GM21515 (cell line): Measurements from ENCODE around the gene PTRHD1.

Source experiments
- ATAC-seq: cut with Tn5 transposase; IDR thresholded peaks from one replicate; pipeline ENCODE4 v1.9.1; 2021; ENCODE audit not compliant: unreplicated experiment

Gene PTRHD1

DNA sequence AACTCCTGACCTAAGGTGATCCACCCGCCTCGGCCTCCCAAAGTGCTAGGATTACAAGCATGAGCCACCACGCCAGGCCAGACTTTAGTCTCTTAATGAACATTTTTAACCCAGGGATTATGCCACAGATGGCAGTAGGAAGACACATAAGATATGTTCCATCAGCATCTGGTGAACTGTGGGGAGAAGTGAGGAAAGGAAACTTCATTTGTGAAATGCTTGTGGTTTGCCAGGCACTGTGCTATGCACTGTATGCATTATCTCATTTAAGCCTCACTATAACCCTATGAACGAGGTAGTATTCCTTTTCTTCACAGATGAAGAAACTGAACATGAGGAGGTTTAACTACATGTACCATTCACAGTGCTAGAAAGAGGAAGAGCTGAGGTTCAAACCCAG is 29.3 kb downstream of the PTRHD1 start:
- ATAC-seq = no peak

DNA sequence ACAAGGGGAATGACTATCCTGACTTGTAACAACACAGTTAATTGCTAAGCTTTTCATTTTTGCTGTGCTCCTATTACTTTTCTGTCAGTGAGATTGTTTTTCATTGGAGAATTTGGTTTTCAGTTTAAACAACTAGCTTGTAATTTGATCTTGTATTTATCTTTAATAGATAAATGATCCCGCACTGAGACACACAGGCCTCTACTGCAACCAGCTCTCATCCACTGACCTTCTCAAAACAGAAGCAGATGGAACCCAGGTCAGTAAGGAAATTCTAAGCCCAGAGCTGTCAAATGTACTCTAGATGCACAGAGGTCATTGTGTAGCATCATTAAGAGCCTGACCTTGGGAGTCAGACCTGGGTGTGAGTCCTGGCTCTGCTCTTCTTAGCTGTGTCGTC is 30.7 kb downstream of the PTRHD1 start:
- no peak for ATAC-seq

DNA sequence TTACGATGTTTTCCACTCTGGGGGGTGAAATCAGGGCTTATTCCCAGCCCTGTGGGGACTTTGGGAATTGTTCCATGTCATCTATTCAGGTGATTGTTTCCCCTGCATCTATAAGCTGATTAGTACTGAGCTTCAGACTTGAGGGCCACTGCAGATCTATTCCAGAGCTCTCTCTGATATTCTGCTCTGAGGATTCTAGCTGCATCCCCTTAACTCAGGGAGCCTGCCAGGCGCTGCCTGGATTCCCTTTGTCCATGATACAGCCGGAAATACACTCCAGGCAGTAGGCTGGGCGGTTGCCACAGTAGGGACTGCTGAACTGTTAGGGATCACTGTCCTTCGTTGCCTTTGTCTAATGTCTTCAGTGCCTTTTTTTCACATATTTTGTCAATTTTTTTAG is 31.3 kb downstream of the PTRHD1 start:
- no peak for ATAC-seq

DNA sequence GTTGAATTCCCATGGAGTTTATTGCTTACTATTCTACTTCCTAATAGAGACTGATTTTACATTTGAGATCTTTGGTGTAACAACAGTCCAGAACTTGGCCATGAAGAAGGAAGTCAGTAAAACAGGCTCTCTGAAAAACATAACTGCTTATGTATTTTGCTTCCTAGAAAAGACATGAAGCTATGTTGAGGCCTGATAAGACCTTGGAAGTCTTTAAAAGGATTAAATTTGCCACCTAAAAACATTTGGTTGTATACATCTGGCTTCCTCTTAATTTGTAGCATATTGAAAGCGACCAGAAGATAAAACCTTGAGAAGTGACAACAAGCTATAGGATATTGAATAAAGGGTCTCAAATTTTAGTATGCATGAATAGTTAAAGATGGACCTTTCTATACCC is 36.4 kb downstream of the PTRHD1 start:
- no peak for ATAC-seq

DNA sequence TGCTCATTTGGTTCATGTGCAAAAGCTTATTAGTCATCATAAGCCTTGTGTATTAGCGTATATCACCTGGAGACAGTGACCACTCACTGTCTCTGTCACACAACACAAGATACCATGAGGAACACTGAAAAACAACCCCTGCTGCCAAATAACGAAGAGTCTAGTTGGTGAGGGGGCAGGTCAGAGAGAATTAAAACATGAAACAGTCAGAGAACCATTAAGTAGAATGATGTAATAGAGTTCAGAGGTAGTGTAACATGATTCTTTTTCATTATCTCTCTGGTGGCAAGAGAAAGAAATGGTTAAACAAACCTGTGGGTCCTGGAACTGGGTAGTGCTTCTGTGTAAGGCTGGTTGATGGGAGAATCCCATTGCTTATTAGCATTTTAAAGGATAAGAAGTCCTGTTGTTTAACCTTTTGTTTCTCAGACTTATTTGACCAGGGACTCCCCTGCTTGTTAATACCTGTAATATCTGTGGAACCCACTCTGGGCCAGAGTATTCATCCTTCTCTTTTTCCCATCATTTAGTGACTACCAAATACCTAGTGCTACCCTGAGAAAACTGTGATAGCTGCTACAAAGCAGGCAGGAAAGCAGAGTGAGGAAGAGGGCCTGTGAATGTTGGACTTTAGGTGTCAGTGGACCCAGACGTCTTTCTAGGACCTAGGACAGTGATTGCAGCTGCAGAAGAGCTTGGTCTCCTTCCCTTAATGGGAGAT is 38.0 kb downstream of the PTRHD1 start:
- no peak for ATAC-seq

DNA sequence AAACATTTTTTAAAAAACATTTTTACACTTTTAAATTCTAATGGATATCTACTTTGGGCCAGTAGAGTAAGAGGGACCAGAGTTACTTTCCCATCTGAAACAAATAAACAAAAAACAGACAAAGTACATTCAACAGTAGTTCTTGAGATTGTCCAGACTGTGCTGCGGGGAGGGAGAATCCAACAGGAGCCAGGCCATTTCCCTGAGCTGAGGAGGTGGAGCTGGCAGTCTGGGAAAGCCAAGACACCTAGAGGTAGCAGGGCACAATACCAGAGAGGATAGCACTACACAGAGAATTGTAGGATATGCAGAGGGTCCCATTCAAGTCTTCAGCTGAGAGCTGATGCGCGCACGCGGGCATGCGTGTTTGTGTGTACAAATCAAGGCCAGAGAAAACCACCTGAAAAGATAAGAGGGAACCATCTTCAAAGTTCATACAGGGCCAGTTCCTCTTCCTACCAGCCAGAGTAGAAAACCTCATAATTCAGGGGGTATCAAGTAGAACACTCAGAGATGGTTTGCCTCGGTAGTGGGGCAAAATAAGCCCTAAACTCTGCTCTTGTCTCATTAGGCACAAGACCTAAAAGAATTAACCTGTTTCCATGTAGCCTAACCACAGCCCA is 44.0 kb downstream of the PTRHD1 start:
- no peak for ATAC-seq

DNA sequence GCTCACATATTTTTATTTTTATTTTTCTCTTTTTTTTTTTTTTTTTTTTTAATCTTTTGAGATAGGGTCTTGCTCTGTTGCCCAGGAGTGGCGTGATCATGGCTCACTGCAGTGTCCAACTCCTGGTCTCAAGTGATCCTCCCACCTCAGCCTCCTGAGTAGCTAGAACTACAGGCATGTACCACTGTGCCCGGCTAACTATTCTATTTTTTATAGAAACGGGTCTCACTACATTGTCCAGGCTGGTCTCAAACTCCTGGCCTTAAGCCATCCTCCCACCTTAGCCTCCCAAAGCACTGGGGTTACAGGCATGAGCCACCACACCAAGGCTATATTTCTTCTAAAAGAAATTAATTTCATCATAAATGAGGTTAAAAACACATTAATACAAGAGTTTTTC is 45.9 kb downstream of the PTRHD1 start:
- ATAC-seq = no peak

DNA sequence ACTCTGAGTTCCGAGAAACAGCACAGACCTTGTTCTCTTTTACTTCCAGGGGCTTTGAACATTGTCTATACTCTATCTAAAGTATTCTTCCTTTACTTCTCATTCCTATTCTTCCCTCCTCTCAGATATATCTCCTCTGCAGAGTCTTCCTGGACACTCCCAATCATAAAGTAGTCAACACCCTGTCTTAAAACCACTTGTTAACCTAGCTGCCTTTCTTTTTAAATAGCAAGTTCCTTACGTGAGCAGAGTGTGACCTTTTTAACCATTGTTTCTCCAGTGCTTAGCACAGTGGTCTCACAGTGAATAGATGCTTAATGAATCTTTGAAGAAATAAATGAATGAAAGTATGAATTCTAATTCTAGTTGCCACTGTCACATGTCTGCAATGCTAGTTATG is 47.4 kb downstream of the PTRHD1 start:
- no peak for ATAC-seq

DNA sequence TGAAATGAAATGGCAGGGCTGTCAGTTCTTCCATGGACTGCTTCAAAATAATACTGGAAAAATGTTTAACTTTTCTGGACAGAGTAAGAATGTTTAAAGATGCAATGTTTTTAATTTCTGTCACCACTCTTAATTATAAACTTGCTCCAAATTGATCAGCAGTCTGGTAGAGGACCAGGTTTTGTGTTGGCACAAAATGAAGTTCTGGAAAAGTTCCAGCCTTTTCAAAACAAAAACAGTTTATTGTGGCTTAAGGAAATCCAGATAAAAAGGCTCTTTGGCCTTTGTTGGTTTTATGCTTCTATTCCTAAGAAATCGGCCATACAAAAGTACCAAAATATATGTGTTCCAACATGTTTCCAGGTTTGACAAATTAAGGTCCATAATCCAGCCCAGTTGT is 48.8 kb downstream of the PTRHD1 start:
- no peak for ATAC-seq

DNA sequence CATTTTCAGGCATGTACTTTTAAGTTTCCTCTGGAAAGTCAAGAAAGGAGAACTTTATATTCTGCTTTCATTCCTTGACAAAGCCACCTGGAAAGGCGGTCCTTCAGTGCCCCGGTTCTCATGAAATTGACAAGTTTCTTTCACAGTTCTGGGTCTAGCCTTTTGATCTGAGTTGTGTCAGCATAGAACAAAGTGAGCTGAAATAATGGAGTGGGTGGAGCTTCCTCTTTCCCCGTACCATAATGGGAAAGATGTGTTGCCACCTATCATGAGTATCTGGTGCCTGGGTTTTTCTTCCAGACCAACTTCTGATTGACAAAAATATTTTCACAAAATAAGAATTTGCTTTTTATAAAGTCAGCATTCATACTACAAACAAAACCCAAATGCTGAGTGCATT is 49.3 kb downstream of the PTRHD1 start:
- ATAC-seq = no peak

DNA sequence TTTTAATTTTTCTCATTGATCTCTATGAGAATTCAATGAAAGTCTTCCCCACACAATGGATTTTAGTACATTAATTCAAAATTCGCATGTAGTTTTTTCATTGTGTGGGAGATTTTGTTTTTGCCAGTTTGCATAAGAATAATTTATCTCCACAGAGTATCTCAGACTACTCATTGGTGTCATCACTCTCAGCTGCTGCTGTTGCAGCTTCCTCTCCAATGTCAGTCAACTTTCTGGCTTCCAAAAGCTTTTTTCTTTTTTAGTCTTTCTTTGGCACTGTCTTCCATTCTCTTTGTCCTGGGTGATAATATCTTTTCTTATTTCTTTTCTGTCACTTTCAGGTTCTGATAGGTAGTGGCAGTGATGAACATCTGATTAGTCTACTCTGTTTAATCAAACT is 50.5 kb downstream of the PTRHD1 start:
- no peak for ATAC-seq

DNA sequence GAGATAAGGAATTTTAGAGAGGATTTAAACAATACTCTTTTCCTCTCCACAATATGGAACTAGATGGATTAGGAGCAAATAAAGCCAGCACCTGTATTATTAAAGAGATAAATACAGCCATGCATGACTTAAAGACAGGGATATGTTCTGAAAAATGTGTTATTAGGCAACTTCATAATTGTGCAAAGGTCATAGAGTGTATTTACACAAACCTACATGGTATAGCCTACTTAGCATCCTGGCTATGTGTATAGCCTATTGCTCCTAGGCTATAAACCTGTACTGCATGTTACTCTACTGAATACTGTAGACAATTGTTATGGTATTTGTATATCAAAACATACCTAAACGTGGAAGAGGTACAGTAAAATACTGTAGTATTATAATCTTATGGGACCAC is 53.0 kb downstream of the PTRHD1 start:
- ATAC-seq = no peak
